ENCODE measurements around the gene AQP5. TPM values are rescaled to one million over a fixed set of nuclear protein-coding genes. Genes with fewer than 3 reads are reported as not detected.
A peak's percentile ranks its signal among the peaks of the same experiment; 100 is the strongest.

The AQP5 gene
- polyA plus RNA-seq (2013, experiment 1 of 2): 0.22 TPM
- 0.35 TPM for polyA plus RNA-seq (2013, experiment 2 of 2)

GRCh38 chr12:49961111-49961922 is at the start of gene AQP5:
AQP5 (plus strand) TSS chr12:49961872; CDS start chr12:49962018, 146 bp downstream.
- Histone ChIP-seq H3K4me3 (ENCODE audit: extremely low read depth, insufficient read depth, low read length, poor library complexity, severe bottlenecking) (peak within 1 kb of the TSS; percentile 31), H3K4me1 (ENCODE audit: control insufficient read depth, insufficient read depth, low read length, poor library complexity, severe bottlenecking) (peaks cover 10% of the 10 kb centered on the region), H3K27ac (ENCODE audit: low read depth, low read length, severe bottlenecking) (no peak within 1 kb of the TSS), H3K36me3 (ENCODE audit: control insufficient read depth, insufficient read depth, low read length) (no peaks in the 10 kb centered on the region), H3K9me3 (ENCODE audit: control insufficient read depth, low read length) (no peaks in the 10 kb centered on the region)
- WGBS, 2 experiments (ENCODE audit: insufficient coverage in 2 of 2): 6 to 8% methylated on average over 80 to 94 of the region's 111 CpGs

GRCh38 chr12:49912345-49913255 is 49.1 kb upstream of the AQP5 start:
- Histone ChIP-seq H3K36me3 (ENCODE audit: control insufficient read depth, insufficient read depth, low read length) (no peaks in the 10 kb centered on the region), H3K4me3 (ENCODE audit: extremely low read depth, insufficient read depth, low read length, poor library complexity, severe bottlenecking) (no peak overlapping the region), H3K27ac (ENCODE audit: low read depth, low read length, severe bottlenecking) (no peak overlapping the region), H3K9me3 (ENCODE audit: control insufficient read depth, low read length) (no peaks in the 10 kb centered on the region), H3K4me1 (ENCODE audit: control insufficient read depth, insufficient read depth, low read length, poor library complexity, severe bottlenecking) (no peaks in the 10 kb centered on the region)
- 93 to 95% methylated on average over 12 to 13 of the region's 16 CpGs for WGBS, 2 experiments (ENCODE audit: insufficient coverage in 2 of 2)

DNA sequence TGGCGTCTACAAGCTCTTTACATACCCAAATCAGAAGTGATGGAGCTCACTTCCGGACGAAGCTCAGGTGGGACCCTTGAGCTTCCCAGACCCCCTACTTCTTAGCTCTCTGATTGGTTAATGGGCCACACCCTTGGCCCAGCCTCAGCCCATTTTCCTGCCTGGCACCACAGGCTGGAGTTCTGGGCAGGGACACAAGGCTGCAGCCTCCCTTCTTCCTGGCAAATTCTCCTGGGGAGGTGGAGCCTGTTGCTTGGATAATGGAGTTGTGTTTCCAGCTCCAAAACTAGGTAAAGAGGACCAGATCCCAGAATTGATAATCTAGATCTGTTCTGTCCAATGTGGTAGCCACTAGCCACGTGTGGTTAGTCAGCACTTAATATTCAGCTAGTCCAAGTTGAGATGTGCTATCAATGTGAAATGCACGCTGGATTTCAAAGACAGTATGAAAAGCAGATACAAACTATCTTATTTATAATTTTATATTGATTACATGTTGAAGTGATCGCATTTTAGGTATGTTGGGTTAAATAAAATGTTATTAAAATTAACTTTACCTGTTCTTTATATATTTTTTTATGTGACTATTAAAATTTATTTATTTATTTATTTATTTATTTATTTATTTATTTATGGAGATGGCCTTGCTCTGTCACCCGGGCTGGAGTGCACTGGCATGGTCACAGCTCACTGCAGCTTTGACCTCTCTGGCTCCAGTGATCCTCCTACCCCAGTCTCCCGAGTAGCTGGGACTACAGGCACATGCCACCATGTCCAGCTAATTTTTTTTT is 45.3 kb upstream of the AQP5 start:
- Histone ChIP-seq H3K4me3 (ENCODE audit: extremely low read depth, insufficient read depth, low read length, poor library complexity, severe bottlenecking) (no peak overlapping the region), H3K4me1 (ENCODE audit: control insufficient read depth, insufficient read depth, low read length, poor library complexity, severe bottlenecking) (no peaks in the 10 kb centered on the region), H3K27ac (ENCODE audit: low read depth, low read length, severe bottlenecking) (no peak overlapping the region), H3K9me3 (ENCODE audit: control insufficient read depth, low read length) (no peaks in the 10 kb centered on the region), H3K36me3 (ENCODE audit: control insufficient read depth, insufficient read depth, low read length) (no peaks in the 10 kb centered on the region)
- 85 to 90% methylated on average over 3 to 4 of the region's 8 CpGs for WGBS, 2 experiments (ENCODE audit: insufficient coverage in 2 of 2)

DNA sequence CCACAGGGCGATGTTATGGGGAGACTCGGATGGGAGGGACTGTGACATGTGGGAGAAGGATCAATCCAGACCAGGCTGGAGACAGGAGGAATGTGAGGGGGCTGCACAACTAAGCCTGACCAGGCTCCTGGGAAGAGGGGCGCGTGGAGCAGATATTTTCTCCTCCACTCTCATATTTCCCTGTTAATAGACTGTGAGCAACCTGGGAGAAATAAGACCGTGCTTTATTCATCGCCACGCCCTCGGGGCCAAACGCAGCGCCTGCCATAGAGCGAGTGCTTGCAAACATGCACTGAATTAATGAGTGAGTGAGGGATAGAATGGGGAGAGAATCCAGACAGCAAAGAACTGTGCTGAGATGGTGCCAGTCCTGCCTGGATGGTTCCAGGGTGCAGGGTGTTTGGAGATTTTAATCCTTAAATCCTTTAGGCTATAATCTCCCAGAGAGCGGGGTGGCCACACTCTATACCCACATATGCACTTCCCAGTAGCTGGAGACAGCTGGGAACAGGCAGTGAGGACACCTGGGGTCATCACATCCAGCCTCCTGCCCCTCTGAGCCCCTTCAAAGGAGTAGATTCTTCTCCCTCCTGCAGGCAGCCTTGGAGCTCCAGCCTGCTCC is 44.4 kb upstream of the AQP5 start:
- Histone ChIP-seq H3K9me3 (ENCODE audit: control insufficient read depth, low read length) (no peaks in the 10 kb centered on the region), H3K4me1 (ENCODE audit: control insufficient read depth, insufficient read depth, low read length, poor library complexity, severe bottlenecking) (no peaks in the 10 kb centered on the region), H3K4me3 (ENCODE audit: extremely low read depth, insufficient read depth, low read length, poor library complexity, severe bottlenecking) (no peak overlapping the region), H3K36me3 (ENCODE audit: control insufficient read depth, insufficient read depth, low read length) (no peaks in the 10 kb centered on the region), H3K27ac (ENCODE audit: low read depth, low read length, severe bottlenecking) (no peak overlapping the region)
- WGBS, 2 experiments (ENCODE audit: insufficient coverage in 2 of 2): 91 to 100% methylated on average over 4 to 8 of the region's 12 CpGs

- H3K9me3 ChIP-seq (ENCODE audit: control insufficient read depth, low read length): no peaks in the 10 kb centered on the region
- H3K4me1 ChIP-seq (ENCODE audit: control insufficient read depth, insufficient read depth, low read length, poor library complexity, severe bottlenecking): peaks cover 2% of the 10 kb centered on the region
- no peak overlapping the region for H3K4me3 ChIP-seq (ENCODE audit: extremely low read depth, insufficient read depth, low read length, poor library complexity, severe bottlenecking)
- 79 to 85% methylated on average over 2 to 5 of the region's 5 CpGs for WGBS, 2 experiments (ENCODE audit: insufficient coverage in 2 of 2)
- no peaks in the 10 kb centered on the region for H3K36me3 ChIP-seq (ENCODE audit: control insufficient read depth, insufficient read depth, low read length)
- H3K27ac ChIP-seq (ENCODE audit: low read depth, low read length, severe bottlenecking): no peak overlapping the region
Observed at GRCh38 chr12:49917788-49918173, 43.9 kb upstream of the AQP5 start.

GRCh38 chr12:49920241-49920914 is 41.3 kb upstream of the AQP5 start:
- 79 to 89% methylated on average over 8 to 10 of the region's 12 CpGs for WGBS, 2 experiments (ENCODE audit: insufficient coverage in 2 of 2)
- Histone ChIP-seq H3K4me3 (ENCODE audit: extremely low read depth, insufficient read depth, low read length, poor library complexity, severe bottlenecking) (no peak overlapping the region), H3K27ac (ENCODE audit: low read depth, low read length, severe bottlenecking) (no peak overlapping the region), H3K4me1 (ENCODE audit: control insufficient read depth, insufficient read depth, low read length, poor library complexity, severe bottlenecking) (peaks cover 8% of the 10 kb centered on the region), H3K36me3 (ENCODE audit: control insufficient read depth, insufficient read depth, low read length) (no peaks in the 10 kb centered on the region), H3K9me3 (ENCODE audit: control insufficient read depth, low read length) (no peaks in the 10 kb centered on the region)

GRCh38 chr12:49920915-49921286 is 40.8 kb upstream of the AQP5 start:
- 100% methylated on average over 1 of the region's 3 CpGs for WGBS, 2 experiments (ENCODE audit: insufficient coverage in 2 of 2)
- Histone ChIP-seq H3K27ac (ENCODE audit: low read depth, low read length, severe bottlenecking) (no peak overlapping the region), H3K4me3 (ENCODE audit: extremely low read depth, insufficient read depth, low read length, poor library complexity, severe bottlenecking) (no peak overlapping the region), H3K4me1 (ENCODE audit: control insufficient read depth, insufficient read depth, low read length, poor library complexity, severe bottlenecking) (peaks cover 8% of the 10 kb centered on the region), H3K9me3 (ENCODE audit: control insufficient read depth, low read length) (no peaks in the 10 kb centered on the region), H3K36me3 (ENCODE audit: control insufficient read depth, insufficient read depth, low read length) (no peaks in the 10 kb centered on the region)

- H3K9me3 ChIP-seq (ENCODE audit: control insufficient read depth, low read length): no peaks in the 10 kb centered on the region
- 96 to 97% methylated on average over 3 of the region's 3 CpGs for WGBS, 2 experiments (ENCODE audit: insufficient coverage in 2 of 2)
- H3K4me3 ChIP-seq (ENCODE audit: extremely low read depth, insufficient read depth, low read length, poor library complexity, severe bottlenecking): no peak overlapping the region
- H3K36me3 ChIP-seq (ENCODE audit: control insufficient read depth, insufficient read depth, low read length): no peaks in the 10 kb centered on the region
- peaks cover 8% of the 10 kb centered on the region for H3K4me1 ChIP-seq (ENCODE audit: control insufficient read depth, insufficient read depth, low read length, poor library complexity, severe bottlenecking)
- no peak overlapping the region for H3K27ac ChIP-seq (ENCODE audit: low read depth, low read length, severe bottlenecking)
Observed at GRCh38 chr12:49921299-49921698, 40.4 kb upstream of the AQP5 start.

GRCh38 chr12:49921936-49922335 is 39.7 kb upstream of the AQP5 start:
- Histone ChIP-seq H3K36me3 (ENCODE audit: control insufficient read depth, insufficient read depth, low read length) (no peaks in the 10 kb centered on the region), H3K4me1 (ENCODE audit: control insufficient read depth, insufficient read depth, low read length, poor library complexity, severe bottlenecking) (peaks cover 8% of the 10 kb centered on the region), H3K4me3 (ENCODE audit: extremely low read depth, insufficient read depth, low read length, poor library complexity, severe bottlenecking) (no peak overlapping the region), H3K9me3 (ENCODE audit: control insufficient read depth, low read length) (no peaks in the 10 kb centered on the region), H3K27ac (ENCODE audit: low read depth, low read length, severe bottlenecking) (no peak overlapping the region)
- 95 to 98% methylated on average over 6 of the region's 6 CpGs for WGBS, 2 experiments (ENCODE audit: insufficient coverage in 2 of 2)

Data from mesodermal cell (in vitro differentiated cells).